DOHH2 (cell line): ENCODE results near the gene TERB2.

Experiments
- H3F3A ChIP-seq: fragments of 200-600 bp; sonication (generic), shearing (Covaris generic); 2 replicates; pipeline ENCODE4 v1.6.0; 2016; ENCODE audit warnings: antibody characterized with exemption, mild to moderate bottlenecking; ENCODE audit not compliant: control insufficient read depth, insufficient read depth
- H3K27ac ChIP-seq: fragments of 200-600 bp; sonication (generic); 2 replicates; pipeline ENCODE4 v1.5.1; 2014; ENCODE audit warnings: low read depth, mild to moderate bottlenecking, low read length, moderate library complexity
- H3K27me3 ChIP-seq: fragments of 200-600 bp; sonication (generic); 2 replicates; pipeline ENCODE4 v1.6.1; 2014; ENCODE audit warnings: mild to moderate bottlenecking, low read length, mixed read lengths; ENCODE audit not compliant: control insufficient read depth
- H3K36me3 ChIP-seq: fragments of 200-600 bp; sonication (generic); 2 replicates; pipeline ENCODE4 v1.6.1; 2014; ENCODE audit warnings: mild to moderate bottlenecking, low read length, moderate library complexity, mixed read lengths; ENCODE audit not compliant: control insufficient read depth
- H3K4me1 ChIP-seq: fragments of 200-600 bp; sonication (generic); 2 replicates; pipeline ENCODE4 v1.6.1; 2014; ENCODE audit warnings: mild to moderate bottlenecking, low read length, mixed read lengths; ENCODE audit not compliant: control insufficient read depth
- H3K4me2 ChIP-seq: fragments of 200-600 bp; sonication (generic); 2 replicates; pipeline ENCODE4 v1.6.0; 2014; ENCODE audit warnings: mild to moderate bottlenecking, low read length, moderate library complexity
- H3K4me3 ChIP-seq: fragments of 200-600 bp; sonication (generic); 2 replicates; pipeline ENCODE4 v1.5.1; 2014; ENCODE audit warnings: mild to moderate bottlenecking, low read length, mixed read lengths
- H3K79me2 ChIP-seq: fragments of 200-600 bp; sonication (generic); 2 replicates; pipeline ENCODE4 v1.6.1; 2014; ENCODE audit warnings: mild to moderate bottlenecking, low read length, mixed read lengths; ENCODE audit not compliant: control insufficient read depth
- H3K9me2 ChIP-seq: fragments of 200-600 bp; sonication (generic); replicated peaks from 2 replicates; pipeline ENCODE4 v1.6.1; 2014; ENCODE audit warnings: mild to moderate bottlenecking, low read length, mixed read lengths; ENCODE audit not compliant: control insufficient read depth
- H3K9me3 ChIP-seq: fragments of 200-600 bp; sonication (generic); 2 replicates; pipeline ENCODE4 v1.6.1; 2014; ENCODE audit warnings: antibody characterized with exemption, low read length, mixed read lengths; ENCODE audit not compliant: control insufficient read depth, insufficient read depth
- H4K20me1 ChIP-seq: fragments of 200-600 bp; sonication (generic); 2 replicates; pipeline ENCODE4 v1.6.0; 2014; ENCODE audit warnings: low read depth, mild to moderate bottlenecking, antibody characterized with exemption, low read length, moderate library complexity; ENCODE audit not compliant: control insufficient read depth, insufficient read depth
- EZH2phosphoT487 ChIP-seq: fragments of 200-600 bp; sonication (generic); IDR thresholded peaks from 2 replicates; pipeline ENCODE4 v1.6.1; 2017; ENCODE audit warnings: borderline replicate concordance, mild to moderate bottlenecking, antibody characterized with exemption, low read length, moderate library complexity, mixed read lengths
- TF ChIP-seq, protein P1 (sequence below): fragments of 200-600 bp; sonication (generic); IDR thresholded peaks from one replicate; pipeline ENCODE4 v1.5.1; 2014; ENCODE audit warnings: antibody characterized with exemption, mild to moderate bottlenecking, low read depth, low read length; ENCODE audit not compliant: poor library complexity, severe bottlenecking

Gene TERB2

DNA sequence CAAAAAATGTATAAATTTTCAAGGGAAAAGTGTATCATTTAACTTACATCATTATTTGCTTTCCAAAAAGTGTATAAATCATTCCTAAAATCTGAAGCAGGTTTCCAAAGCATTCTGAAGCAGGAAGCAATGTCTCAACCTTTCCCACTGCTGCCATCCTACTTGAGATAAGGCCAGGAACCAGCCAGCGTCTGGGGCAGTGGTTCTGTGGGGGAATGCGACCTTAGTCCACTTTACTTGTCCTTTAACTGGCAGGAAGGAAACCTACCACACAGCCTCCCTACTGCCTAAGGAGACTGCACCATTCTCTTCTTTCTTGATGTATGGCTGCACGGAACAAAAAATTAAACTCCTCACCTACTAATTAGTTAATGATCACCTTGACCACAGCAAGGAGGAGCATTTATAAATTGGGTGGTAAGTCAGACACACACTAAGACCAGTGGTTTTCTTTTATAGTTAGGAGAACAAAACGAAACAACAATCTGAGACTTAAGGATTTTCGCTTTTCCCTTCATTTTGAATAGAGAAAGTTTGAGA, 70.2 kb downstream of the TERB2 start:
- H3K4me3 ChIP-seq, result no peak overlapping the region
- H3K27ac ChIP-seq, result no peak overlapping the region
- H3K27me3 ChIP-seq, result no peaks in the 10 kb centered on the region
- H3F3A ChIP-seq, result no peaks in the 10 kb centered on the region
- H3K4me2 ChIP-seq, result no peak overlapping the region
- peaks cover 13% of the 10 kb centered on the region for H3K4me1 ChIP-seq
- no peaks in the 10 kb centered on the region for H3K36me3 ChIP-seq
- no peaks in the 10 kb centered on the region; the same call in 1 of the 2 replicates for H3K9me3 ChIP-seq
- TF ChIP-seq EZH2phosphoT487, result no peak
- TF ChIP-seq, protein P1, sequence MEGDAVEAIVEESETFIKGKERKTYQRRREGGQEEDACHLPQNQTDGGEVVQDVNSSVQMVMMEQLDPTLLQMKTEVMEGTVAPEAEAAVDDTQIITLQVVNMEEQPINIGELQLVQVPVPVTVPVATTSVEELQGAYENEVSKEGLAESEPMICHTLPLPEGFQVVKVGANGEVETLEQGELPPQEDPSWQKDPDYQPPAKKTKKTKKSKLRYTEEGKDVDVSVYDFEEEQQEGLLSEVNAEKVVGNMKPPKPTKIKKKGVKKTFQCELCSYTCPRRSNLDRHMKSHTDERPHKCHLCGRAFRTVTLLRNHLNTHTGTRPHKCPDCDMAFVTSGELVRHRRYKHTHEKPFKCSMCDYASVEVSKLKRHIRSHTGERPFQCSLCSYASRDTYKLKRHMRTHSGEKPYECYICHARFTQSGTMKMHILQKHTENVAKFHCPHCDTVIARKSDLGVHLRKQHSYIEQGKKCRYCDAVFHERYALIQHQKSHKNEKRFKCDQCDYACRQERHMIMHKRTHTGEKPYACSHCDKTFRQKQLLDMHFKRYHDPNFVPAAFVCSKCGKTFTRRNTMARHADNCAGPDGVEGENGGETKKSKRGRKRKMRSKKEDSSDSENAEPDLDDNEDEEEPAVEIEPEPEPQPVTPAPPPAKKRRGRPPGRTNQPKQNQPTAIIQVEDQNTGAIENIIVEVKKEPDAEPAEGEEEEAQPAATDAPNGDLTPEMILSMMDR, result no peak
- no peaks in the 10 kb centered on the region for H3K79me2 ChIP-seq
- no peaks in the 10 kb centered on the region for H4K20me1 ChIP-seq
- H3K9me2 ChIP-seq, result no peaks in the 10 kb centered on the region

DNA sequence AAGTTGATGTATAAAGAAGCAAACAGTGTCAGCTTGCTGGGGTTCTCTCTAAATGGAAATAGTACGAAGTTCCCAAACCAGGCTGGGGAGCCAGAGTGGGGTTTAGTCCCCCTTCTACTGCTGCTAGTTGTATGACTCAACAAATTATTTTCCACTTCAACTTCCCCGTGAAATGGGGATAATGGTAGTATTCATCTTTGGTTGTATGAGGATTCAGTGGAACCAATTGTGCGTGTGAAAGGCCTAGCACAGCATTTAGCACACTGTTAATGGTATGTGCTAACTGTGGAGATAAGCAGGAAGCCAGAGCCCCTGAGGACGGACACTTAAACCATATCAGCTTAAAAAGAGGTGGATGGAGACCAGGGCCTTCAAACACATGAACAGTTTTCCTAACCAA, 70.7 kb downstream of the TERB2 start:
- TF ChIP-seq EZH2phosphoT487, result no peak
- TF ChIP-seq, protein P1, result no peak
- H3K4me2 ChIP-seq, result no peak overlapping the region
- no peak overlapping the region for H3K27ac ChIP-seq
- no peaks in the 10 kb centered on the region for H4K20me1 ChIP-seq
- no peaks in the 10 kb centered on the region for H3K36me3 ChIP-seq
- no peaks in the 10 kb centered on the region for H3F3A ChIP-seq
- H3K9me3 ChIP-seq, result no peaks in the 10 kb centered on the region; the same call in 1 of the 2 replicates
- H3K9me2 ChIP-seq, result no peaks in the 10 kb centered on the region
- H3K4me1 ChIP-seq, result peaks cover 12% of the 10 kb centered on the region
- no peaks in the 10 kb centered on the region for H3K27me3 ChIP-seq
- H3K4me3 ChIP-seq, result no peak overlapping the region
- H3K79me2 ChIP-seq, result no peaks in the 10 kb centered on the region
